SU-DHL-6 (cell line): ENCODE data around the gene PUDP.

ENCODE experiments used
- H2AFZ ChIP-seq: fragments of 200-600 bp; sonication (generic); 2 replicates; pipeline ENCODE4 v1.6.1; 2014; ENCODE audit warnings: low read depth, mild to moderate bottlenecking, moderate library complexity, mixed read lengths, antibody characterized with exemption, low read length; ENCODE audit not compliant: severe bottlenecking
- H3F3A ChIP-seq: fragments of 200-600 bp; shearing (Covaris generic); 2 replicates; pipeline ENCODE4 v1.6.0; 2016; ENCODE audit warnings: antibody characterized with exemption, mild to moderate bottlenecking; ENCODE audit not compliant: insufficient read depth
- H3K27ac ChIP-seq: fragments of 200-600 bp; sonication (generic); 2 replicates; pipeline ENCODE4 v1.5.1; 2016; ENCODE audit warnings: low read depth, mild to moderate bottlenecking, low read length, moderate library complexity, mixed read lengths
- H3K27me3 ChIP-seq: fragments of 200-600 bp; sonication (generic), shearing (Covaris generic); 2 replicates; pipeline ENCODE4 v1.6.0; 2014; ENCODE audit warnings: mild to moderate bottlenecking, low read length
- H3K36me3 ChIP-seq: fragments of 200-600 bp; sonication (generic); 2 replicates; pipeline ENCODE4 v1.6.1; 2014; ENCODE audit warnings: mild to moderate bottlenecking, low read length, mixed read lengths
- H3K4me2 ChIP-seq: fragments of 300-600, 200-600 bp; shearing (Covaris generic), sonication (generic); 2 replicates; pipeline ENCODE4 v1.6.0; 2014; ENCODE audit warnings: low read length, low read depth, mild to moderate bottlenecking; ENCODE audit not compliant: poor library complexity, severe bottlenecking
- H3K4me3 ChIP-seq: fragments of 200-600 bp; sonication (generic); 2 replicates; pipeline ENCODE4 v1.5.1; 2014; ENCODE audit warnings: antibody characterized with exemption, low read length, mild to moderate bottlenecking, mixed read lengths; ENCODE audit not compliant: insufficient read depth, poor library complexity, severe bottlenecking
- H3K79me2 ChIP-seq: fragments of 200-600 bp; sonication (generic); 2 replicates; pipeline ENCODE4 v1.6.1; 2014; ENCODE audit warnings: mild to moderate bottlenecking, low read length, moderate library complexity; ENCODE audit not compliant: insufficient read depth
- H3K9ac ChIP-seq: fragments of 200-600 bp; sonication (generic); 2 replicates; pipeline ENCODE4 v1.7.0; 2014; ENCODE audit warnings: mild to moderate bottlenecking, low read length
- H3K9me2 ChIP-seq: fragments of 200-600 bp; sonication (generic); replicated peaks from 2 replicates; pipeline ENCODE4 v1.6.1; 2014; ENCODE audit warnings: low read length; ENCODE audit not compliant: insufficient read depth
- H3K9me3 ChIP-seq: fragments of 200-600 bp; sonication (generic); 2 replicates; pipeline ENCODE4 v1.6.1; 2014; ENCODE audit warnings: low read length, mixed read lengths; ENCODE audit not compliant: insufficient read depth
- H4K20me1 ChIP-seq: fragments of 200-600 bp; sonication (generic); 2 replicates; pipeline ENCODE4 v1.6.1; 2014; ENCODE audit warnings: low read depth, mild to moderate bottlenecking, antibody characterized with exemption, low read length, moderate library complexity, mixed read lengths
- EZH2phosphoT487 ChIP-seq: fragments of 200-600 bp; sonication (generic), shearing (Covaris generic); conservative IDR thresholded peaks from 2 replicates; pipeline ENCODE4 v1.6.1; 2018; ENCODE audit warnings: mild to moderate bottlenecking, antibody characterized with exemption, low read length, moderate library complexity, mixed read lengths
- TF ChIP-seq, protein P1 (sequence below): fragments of 200-600 bp; sonication (generic); IDR thresholded peaks from one replicate; pipeline ENCODE4 v1.5.1; 2017; ENCODE audit warnings: antibody characterized with exemption, mild to moderate bottlenecking, low read length, moderate library complexity; ENCODE audit not compliant: insufficient read depth, poor library complexity, severe bottlenecking

PUDP gene

DNA sequence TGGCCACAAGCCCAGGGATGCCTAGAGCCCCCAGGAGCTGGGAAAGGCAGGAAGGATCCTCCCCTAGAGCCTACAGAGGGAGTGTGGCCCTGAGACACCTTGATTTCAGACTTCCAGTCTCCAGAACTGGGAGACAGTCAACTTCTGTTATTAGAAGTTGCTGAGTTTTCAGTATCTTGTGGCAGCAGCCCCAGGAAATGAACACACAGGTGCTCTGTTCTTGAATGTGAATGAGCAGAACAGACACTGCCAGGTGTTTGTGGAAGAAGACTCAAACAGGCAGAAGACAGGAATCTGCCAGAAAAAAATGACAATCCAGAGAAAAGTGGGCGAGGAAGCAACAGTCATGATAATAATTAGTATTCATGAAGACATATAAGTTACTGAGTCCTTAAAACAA, 64.9 kb downstream of the PUDP start:
- no peaks in the 10 kb centered on the region for H3K9me2 ChIP-seq
- peak overlapping the region; percentile 44 for H3K9ac ChIP-seq
- H3F3A ChIP-seq: peaks cover 35% of the 10 kb centered on the region
- H3K27me3 ChIP-seq: no peaks in the 10 kb centered on the region
- peaks cover 36% of the 10 kb centered on the region for H3K79me2 ChIP-seq
- peak overlapping the region; percentile 96 for H3K27ac ChIP-seq
- H3K9me3 ChIP-seq: no peaks in the 10 kb centered on the region
- no peak for TF ChIP-seq EZH2phosphoT487
- TF ChIP-seq, protein P1, sequence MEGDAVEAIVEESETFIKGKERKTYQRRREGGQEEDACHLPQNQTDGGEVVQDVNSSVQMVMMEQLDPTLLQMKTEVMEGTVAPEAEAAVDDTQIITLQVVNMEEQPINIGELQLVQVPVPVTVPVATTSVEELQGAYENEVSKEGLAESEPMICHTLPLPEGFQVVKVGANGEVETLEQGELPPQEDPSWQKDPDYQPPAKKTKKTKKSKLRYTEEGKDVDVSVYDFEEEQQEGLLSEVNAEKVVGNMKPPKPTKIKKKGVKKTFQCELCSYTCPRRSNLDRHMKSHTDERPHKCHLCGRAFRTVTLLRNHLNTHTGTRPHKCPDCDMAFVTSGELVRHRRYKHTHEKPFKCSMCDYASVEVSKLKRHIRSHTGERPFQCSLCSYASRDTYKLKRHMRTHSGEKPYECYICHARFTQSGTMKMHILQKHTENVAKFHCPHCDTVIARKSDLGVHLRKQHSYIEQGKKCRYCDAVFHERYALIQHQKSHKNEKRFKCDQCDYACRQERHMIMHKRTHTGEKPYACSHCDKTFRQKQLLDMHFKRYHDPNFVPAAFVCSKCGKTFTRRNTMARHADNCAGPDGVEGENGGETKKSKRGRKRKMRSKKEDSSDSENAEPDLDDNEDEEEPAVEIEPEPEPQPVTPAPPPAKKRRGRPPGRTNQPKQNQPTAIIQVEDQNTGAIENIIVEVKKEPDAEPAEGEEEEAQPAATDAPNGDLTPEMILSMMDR: no peak
- no peak overlapping the region for H3K4me3 ChIP-seq
- no peak overlapping the region for H2AFZ ChIP-seq
- peak overlapping the region; percentile 53 for H3K4me2 ChIP-seq
- no peaks in the 10 kb centered on the region for H4K20me1 ChIP-seq
- H3K36me3 ChIP-seq: no peaks in the 10 kb centered on the region

DNA sequence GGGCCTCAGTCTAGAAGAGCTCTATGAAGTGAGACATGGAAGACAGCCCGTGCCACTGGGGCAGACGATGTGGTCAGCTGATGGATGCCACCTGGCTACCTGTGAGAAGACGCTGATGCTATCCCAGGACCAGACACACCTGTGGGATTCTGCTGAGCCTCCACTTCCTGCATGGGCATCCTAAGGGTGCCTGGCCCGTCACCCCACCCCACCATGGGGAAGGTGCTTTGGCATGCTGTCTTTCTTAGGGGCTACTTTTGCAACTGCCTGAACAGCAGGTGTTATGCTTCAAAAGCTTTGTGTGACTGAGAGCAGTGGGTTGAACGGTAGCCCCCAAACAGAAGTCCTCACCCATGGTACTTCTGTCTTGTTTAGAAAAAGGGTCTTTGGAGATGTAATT, 65.4 kb downstream of the PUDP start:
- H3K36me3 ChIP-seq: no peaks in the 10 kb centered on the region
- H3F3A ChIP-seq: peaks cover 33% of the 10 kb centered on the region
- H3K27ac ChIP-seq: peak overlapping the region; percentile 96
- peak overlapping the region; percentile 44; the same call in 1 of the 2 replicates for H3K9ac ChIP-seq
- no peak overlapping the region for H2AFZ ChIP-seq
- H3K79me2 ChIP-seq: peaks cover 32% of the 10 kb centered on the region
- no peaks in the 10 kb centered on the region for H4K20me1 ChIP-seq
- no peaks in the 10 kb centered on the region for H3K9me2 ChIP-seq
- no peaks in the 10 kb centered on the region for H3K27me3 ChIP-seq
- TF ChIP-seq, protein P1: no peak
- no peak for TF ChIP-seq EZH2phosphoT487
- peak overlapping the region; percentile 53 for H3K4me2 ChIP-seq
- H3K9me3 ChIP-seq: no peaks in the 10 kb centered on the region
- no peak overlapping the region for H3K4me3 ChIP-seq

DNA sequence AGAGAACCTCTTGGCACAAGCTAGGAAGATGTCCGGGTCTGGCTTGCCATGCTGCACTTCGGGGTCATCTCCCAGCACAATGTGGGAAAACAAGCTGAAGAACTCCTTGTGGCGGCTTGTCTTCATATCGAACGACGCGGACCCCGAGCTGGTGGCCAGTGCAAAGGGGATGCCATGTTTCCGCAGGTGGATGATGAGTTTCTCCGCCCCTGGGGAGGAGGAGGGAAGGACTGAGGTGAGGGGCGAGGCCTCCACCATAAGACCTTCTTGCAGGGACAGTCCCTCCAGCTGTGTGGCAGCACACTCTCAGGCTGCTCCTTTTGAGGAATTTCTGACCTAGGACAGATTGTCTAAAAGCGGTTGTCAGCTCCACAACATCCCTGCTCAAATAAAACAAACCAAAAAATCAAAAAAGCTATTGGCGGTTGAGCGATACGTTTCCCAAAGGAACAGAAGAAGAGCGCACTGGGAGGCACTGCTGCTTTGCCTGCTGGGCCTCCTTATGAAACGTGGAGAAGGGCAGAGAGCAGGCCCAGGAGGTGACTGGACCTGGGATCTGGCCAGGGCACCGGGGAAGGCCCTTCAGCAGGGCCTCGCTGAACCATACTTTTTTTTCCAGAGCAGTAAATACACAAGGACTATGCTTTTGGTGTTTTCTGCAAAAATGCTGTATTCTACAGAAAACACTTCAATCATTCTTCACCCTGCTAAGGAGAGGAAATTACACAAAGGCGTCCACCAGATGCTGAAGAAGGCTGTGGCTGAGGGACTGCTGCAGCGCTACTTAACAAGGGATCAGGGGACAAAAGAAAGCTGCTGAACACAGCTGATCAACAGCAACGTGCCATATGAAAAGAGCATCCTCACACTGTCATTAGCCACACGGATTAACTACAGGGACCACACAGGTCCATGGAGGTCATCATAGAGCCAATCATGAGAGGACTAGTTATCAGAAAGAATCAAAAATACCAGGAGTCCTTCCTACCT, 70.4 kb downstream of the PUDP start:
- no peak for TF ChIP-seq EZH2phosphoT487
- TF ChIP-seq, protein P1: no peak
- Histone ChIP-seq H2AFZ (no peak overlapping the region), H4K20me1 (no peaks in the 10 kb centered on the region), H3K36me3 (no peaks in the 10 kb centered on the region), H3K9ac (no peak overlapping the region), H3K9me3 (no peaks in the 10 kb centered on the region), H3K79me2 (peaks cover 24% of the 10 kb centered on the region), H3K27me3 (no peaks in the 10 kb centered on the region), H3K4me2 (no peak overlapping the region), H3K9me2 (no peaks in the 10 kb centered on the region), H3K4me3 (no peak overlapping the region), H3F3A (no peaks in the 10 kb centered on the region), H3K27ac (no peak overlapping the region)
